D721Med (cell line): ENCODE results near the gene NFASC.
A peak's percentile ranks its signal among the peaks of the same experiment; 100 is the strongest.

ENCODE experiments used
- DNase-seq: peaks from one replicate; pipeline ENCODE4 v3.0.0; 2011; ENCODE audit warnings: low spot score; ENCODE audit not compliant: insufficient read length
- FAIRE-seq: peaks from 2 replicates; lab custom pipeline; 2011; peaks lifted over from hg19 to GRCh38; lab: Jason Lieb, UNC
- CTCF ChIP-seq: IDR thresholded peaks from 2 replicates; pipeline ENCODE4 v1.5.1; 2012; ENCODE audit warnings: mild to moderate bottlenecking, control low read depth; ENCODE audit not compliant: insufficient read depth; ENCODE audit errors: missing control alignments

NFASC gene

GRCh38 chr1:204894031-204894430, 23.4 kb downstream of the NFASC start:
- no peak for DNase-seq
- no peak for FAIRE-seq
- no peak for TF ChIP-seq CTCF

DNA sequence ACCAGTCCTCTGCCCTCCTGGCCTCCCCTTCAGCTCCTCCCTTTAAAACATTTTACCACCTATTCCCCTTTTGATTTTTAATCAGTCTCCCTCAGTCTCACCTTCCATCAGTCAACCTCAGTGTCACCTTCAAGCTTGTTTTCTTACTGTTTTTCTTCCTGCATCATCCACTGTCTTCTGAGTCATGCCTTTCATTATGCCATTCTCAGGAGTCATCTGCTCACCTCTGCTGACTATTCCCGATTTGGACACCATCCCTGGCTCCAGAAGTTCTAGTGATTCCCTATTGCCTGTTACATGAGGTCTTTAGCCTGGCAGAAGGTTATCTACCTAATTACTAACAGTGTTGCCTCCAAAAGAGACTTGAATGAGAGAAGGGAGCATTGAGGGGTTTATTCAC, 23.9 kb downstream of the NFASC start:
- FAIRE-seq (no peak), DNase-seq (no peak)
- TF ChIP-seq CTCF = no peak

DNA sequence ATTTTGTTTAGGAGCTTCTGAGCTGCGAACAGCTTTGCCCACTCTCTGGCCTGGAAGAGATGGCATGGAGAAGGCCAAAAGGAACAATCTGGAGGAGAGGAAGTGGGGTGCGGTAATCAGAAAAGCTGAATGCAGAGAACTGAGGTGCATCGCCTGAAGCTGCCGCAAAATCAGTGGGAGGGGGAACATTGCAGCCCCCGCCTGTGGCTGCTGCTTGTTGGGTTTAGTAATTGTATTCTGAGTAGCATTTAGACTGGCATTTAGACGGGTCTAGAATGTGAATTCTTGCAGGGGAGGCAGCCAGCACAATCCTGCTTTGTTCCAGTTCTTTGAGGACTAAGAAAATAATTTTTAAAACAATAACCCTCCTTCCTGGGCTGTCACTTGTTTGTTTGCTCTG, 25.4 kb downstream of the NFASC start:
- FAIRE-seq = no peak
- no peak for TF ChIP-seq CTCF
- no peak for DNase-seq

DNA sequence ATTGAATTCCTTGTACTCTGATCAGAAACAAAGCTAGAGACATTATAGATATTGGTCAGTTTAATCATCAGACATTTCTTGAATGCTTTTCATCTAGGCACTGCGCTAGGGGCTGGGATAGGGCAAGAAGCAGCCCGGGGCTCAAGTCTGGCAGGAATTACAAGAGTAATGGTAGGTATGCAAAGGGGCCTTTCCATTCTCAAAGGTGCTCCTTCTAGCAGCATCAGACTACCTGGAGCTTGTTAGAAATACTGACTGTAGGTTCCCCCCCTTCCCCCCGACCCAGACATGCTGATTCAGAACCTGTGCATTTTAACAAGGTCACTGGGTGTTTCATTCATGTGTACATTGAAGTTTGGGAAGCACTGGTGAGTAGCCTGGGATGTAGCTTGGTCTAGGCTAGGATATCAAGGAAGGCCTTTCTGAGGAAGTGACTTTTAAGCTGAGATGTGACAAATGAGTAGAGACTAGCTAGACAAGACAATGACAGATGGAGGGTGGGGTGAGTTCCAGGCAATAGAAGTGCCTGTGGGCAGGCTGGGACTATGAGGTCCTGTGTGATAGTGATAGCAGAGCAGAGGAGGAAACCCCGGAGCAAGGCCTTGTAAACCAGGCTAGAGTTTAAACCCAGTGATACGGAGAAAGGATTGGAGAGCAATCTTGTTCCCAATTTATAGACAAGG, 26.3 kb downstream of the NFASC start:
- no peak for TF ChIP-seq CTCF
- FAIRE-seq = no peak
- DNase-seq = no peak

- TF ChIP-seq CTCF = no peak
- DNase-seq = no peak
- FAIRE-seq = no peak
These were observed 30.1 kb downstream of the NFASC start for GRCh38 chr1:204900721-204901120.

GRCh38 chr1:204902671-204903070, 32.0 kb downstream of the NFASC start:
- FAIRE-seq (no peak), DNase-seq (no peak)
- TF ChIP-seq CTCF = no peak

DNA sequence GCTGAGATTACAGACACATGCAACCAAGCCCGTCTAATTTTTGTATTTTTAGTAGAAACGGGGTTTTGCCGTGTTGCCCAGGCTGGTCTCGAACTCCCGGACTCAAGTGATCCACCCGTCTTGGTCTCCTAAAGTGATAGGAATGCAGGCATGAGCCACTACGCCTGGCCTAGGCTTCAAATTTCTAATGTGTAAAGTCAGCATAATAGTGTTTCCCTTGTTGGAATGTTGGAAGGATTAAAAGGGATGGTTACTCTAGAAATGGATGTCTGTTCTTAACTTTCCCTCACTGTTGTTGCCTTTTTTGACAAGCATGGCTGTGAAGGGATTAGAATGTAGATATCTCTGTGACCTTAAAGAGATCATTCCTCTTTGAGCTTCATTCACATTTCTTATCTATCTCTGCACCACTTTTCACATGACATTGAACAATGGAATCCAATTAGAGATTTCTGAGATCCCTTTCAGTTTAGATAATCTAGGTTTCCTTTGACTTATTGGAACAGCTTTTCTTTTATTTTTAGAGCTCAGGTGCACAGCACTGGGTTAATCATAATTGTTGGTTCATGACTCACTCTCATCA, 33.7 kb downstream of the NFASC start:
- DNase-seq (no peak), FAIRE-seq (peak; percentile 64)
- TF ChIP-seq CTCF = no peak
